HL-60/S4 treated with phorbol 12-myristate 13-acetate at 8.2 ng/mL for 4 days and 3 days (cell line): ENCODE data around the gene OR1K1.
"Not testable (repeated sequence)": the region's sequence is repeated elsewhere in the genome, so short reads cannot be mapped to it uniquely, and the experiment has no call there.

Experiments used
- in situ Hi-C: fragments of 300-500 bp; cut with MboI; formaldehyde crosslinking; loops from 2 replicates; pipeline ENCODE4 v1.15.0; 2022; ENCODE audit warnings: low sequenced_read_pairs

Gene OR1K1

DNA sequence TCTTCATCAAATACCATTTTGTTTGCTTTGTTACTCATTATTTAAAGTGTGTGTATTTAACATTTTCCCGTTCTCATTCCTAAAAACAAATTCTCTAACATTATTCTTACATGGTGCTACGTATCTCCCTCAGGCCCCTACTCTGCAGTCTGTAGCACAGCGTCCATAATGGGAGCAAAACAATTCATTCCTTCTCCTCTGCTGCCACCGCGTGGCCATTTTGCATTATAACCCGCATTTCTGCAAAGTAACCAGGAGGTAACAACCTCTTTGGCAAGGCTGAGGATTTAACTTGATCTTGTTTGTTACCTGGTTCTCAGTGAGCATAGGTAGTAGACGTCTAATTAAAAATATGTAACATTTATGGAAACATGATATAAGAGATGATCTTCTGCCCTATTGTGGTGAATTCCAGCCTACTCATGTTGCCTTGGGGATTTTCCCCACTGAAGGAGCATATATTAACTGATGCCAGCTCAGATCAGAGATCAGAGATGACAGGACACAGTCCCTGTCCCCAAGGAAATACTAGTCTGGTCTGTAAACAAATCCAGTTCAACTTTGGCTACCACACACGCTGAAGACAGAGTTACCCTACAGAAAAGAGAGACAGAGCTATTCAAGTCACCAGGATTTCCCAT is 10.5 kb downstream of the OR1K1 start:
- in situ Hi-C loops: loop anchor here (25.0 kb wide), 2 partner anchors 348 to 698 kb away; no protein-coding TSS in a partner anchor

DNA sequence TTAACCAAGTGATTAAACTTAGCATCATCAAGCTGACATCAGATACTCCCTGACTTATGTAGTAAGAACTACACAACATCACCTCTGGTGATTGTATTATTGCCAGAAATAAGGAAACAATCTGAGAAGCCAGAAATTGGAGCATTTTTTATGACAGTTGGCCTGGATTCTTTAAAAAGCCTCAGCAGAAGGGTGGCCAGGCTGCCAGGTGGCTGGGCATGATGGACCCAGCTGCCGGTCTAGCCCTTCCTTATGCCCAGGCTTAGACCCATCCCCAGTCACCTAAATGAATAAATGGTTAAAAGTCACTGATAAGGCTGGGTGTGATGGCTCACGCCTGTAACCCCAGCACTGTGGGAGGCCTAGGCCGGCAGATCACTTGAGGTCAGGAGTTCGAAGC is 12.8 kb downstream of the OR1K1 start:
- in situ Hi-C loops: loop anchor here (25.0 kb wide), 2 partner anchors 350 to 700 kb away; no protein-coding TSS in a partner anchor

DNA sequence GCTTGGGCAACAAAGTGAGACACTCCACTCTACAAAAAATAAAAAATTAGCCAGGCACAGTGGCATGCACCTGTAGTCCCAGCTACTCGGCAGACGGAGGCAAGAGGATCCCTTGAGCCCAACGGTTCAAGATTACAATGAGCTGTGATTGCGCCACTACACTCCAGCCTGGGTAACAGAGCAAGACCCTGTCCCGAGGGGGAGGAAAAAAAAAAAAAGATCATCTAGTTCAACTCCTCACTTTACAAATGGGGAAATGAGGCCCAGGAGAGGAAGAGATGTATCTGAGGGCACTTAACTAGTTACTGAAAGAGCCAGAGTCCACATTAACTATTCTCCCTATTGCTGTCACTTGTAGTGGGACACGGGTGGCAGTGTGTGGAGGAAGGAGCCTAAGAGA is 14.6 kb downstream of the OR1K1 start:
- in situ Hi-C loops: loop anchor here (25.0 kb wide), 2 partner anchors 352 to 702 kb away; no protein-coding TSS in a partner anchor

DNA sequence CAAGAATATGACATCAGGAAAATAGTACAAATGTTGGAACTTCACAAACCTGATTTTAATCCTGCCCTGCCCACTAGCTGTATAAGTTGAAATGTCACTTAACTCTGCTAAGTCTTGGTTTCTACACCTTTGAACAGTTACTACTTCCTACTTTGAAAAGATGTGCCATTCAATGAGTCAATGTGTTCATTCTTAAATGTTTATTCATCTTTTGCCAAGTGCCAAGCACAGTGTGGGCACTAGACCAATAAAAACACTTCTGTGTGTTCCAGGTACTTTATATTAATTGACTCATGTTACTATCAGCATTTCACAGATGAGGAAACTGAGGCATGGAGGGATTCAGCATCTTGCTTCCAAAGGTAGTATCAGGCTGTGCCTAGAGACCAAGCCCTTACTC is 15.6 kb downstream of the OR1K1 start:
- in situ Hi-C loops: loop anchor here (25.0 kb wide), 2 partner anchors 353 to 703 kb away; no protein-coding TSS in a partner anchor

DNA sequence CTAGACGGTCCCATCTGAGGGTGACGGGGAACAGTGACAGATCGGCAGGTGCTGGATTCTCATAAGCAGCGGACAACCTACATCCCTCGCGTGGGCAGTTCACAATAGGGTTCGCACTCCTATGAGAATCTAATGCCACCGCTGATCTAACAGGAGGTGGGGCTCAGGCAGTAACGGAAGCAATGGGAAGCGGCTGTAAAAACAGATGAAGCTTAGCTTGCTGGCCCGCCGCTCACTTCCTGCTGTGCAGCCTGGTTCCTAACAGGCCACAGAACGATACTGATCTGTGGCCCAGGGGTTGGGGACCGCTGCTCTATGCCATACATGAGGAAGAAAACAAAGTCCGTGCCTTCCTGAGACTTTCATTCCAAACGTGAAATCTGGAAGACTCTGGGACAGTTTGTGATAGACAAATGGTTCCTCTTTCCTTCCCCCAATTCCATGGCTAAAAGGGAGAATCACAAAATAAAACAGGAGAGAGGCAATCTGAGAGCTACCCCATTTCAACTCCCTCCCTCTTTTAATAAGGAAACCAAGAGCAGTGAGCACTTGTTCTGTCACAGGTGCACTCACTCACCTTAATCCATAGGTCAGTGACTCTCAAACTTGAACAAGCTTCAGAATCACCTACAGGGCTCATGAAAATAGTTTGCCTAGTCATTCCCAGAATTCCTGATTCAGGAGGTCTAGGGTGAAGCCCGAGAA is 16.4 kb downstream of the OR1K1 start:
- in situ Hi-C loops: loop anchor here (25.0 kb wide), 2 partner anchors 354 to 704 kb away; no protein-coding TSS in a partner anchor

DNA sequence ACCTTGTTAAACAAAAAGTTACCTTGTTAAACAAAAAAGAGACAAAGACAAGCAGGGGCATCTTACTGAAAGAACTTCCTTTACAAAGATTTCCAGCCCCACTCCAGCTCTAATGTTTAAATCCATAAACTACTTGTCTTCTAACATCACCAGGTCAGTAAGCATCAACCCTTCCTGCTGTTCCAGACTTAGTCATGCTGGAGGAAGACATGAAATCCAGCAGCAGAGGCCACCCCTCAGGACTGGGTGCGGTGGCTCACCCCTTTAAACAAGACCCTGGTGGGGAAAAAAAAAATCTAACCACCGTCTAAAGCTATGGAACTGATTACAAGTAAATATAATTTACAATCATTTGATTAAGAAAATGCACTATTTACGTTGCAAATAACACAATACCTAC is 19.4 kb downstream of the OR1K1 start:
- in situ Hi-C loops: loop anchor here (25.0 kb wide), 2 partner anchors 357 to 707 kb away; no protein-coding TSS in a partner anchor

DNA sequence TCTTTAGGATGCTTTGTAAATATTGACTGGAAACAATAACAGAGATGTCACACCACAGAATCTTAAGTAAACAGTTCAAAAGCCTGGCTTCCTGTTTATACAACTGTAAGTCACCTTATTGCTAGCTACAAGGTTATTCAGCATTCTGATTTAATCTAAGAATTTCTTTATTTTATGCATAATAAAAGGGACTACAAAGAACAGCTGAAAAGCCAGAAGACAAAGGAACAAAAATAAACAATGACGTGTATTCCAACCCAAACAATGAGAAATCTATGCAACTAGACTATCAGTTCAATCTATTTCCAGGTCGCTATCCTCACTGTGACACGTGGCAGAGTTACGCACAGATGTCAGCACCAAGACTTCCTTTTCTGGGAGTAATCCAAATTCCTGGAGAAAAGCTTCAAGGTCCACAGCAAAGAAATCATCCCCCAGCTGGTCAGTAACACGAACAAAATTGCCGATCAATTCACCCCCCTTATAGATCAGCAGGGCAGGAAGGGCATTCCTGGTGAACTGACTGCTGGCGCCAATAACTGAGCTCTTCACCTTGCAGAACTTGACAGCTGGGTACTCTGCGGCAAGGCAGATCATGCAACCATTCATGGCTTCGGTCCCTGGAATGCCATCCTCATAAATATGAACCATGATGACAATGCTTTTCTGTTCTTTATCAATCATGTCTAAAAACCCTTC is 20.0 kb downstream of the OR1K1 start:
- in situ Hi-C loops: loop anchor here (25.0 kb wide), 2 partner anchors 358 to 708 kb away; no protein-coding TSS in a partner anchor

DNA sequence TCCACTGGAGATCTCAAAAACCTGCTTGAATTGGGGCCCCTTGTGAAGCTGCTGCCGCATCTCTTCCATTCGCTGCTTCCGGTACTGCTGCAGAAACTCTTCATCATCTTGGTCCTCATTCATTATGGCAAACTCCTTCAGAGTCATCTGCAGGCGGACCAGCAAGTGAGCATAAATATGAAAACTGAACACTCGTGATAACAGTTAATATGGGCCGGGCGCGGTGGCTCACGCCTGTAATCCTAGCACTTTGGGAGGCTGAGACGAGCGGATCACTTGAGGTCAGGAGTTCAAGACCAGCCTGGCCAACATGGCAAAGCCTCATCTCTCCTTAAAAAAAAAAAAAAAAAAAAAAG is 20.5 kb downstream of the OR1K1 start:
- in situ Hi-C loops: loop anchor here (25.0 kb wide), 2 partner anchors 358 to 708 kb away; no protein-coding TSS in a partner anchor

DNA sequence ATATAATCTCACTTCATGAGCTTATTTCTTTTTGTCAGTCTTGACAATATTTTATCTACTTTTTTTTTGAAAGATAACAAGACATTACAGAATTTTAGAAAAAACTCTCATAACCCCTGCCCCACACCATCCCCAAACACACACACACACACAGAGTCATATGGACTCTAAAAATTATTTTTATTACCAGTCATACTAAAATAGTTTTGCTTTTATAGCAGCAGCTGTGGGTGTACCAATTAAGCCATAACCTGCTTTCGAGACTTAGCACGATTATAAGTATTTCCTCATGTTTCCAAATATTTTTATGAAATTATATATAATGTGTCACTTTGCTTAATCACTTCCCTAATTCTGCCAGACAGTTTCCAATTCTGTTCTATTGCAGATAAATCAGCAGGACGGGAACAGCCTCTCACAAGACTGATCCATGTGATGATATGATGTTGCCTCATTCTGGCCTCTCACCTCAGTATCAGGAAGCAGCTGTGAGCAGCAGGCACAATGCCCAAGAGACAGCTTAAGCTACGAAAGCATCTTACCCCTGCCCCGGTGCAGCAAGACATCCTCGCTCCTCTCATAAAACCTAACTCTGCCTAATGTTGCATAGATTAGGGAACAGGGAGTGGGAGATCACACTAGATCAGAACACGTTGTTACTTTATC is 21.5 kb downstream of the OR1K1 start:
- in situ Hi-C loops: loop anchor here (25.0 kb wide), 2 partner anchors 359 to 709 kb away; no protein-coding TSS in a partner anchor

DNA sequence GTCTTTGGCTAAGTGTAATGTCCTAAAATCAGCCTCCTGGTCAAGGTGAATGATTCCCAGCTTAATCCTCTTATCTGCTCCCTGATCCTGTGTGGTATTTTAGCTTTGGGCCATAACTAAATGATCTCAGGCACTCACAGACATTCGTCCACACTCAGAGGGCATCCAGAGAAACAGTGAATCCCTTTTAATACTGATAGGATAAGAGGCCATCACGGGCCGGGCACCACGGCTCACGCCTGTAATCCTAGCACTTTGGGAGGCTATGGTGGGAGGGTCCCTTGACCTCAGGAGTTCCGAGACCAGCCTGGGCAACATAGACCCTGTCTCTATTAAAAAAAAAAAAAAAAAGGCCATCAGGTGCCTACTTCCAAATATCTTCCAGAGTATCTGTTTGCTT is 22.1 kb downstream of the OR1K1 start:
- in situ Hi-C loops: loop anchor here (25.0 kb wide), 2 partner anchors 360 to 710 kb away; no protein-coding TSS in a partner anchor

DNA sequence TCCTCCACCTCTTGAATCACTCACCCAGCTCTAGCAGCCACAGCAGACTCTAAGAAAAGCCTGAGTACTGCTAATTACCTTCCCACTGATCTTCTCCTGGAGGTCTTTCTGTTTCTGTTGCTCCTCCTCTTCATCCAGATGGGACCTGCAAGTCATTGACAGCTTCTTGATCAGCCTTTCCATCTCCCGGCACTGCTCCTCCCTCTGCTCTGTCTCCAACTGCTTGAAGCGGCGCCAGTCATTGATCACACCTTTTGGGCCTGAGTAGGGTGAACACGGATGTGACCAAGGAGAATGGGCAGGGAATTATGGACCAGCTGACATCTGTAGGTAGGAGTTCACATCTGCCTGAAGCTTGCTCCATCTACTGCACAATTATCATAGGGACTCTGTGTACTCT is 23.0 kb downstream of the OR1K1 start:
- in situ Hi-C loops: loop anchor here (25.0 kb wide), 2 partner anchors 361 to 711 kb away; no protein-coding TSS in a partner anchor

DNA sequence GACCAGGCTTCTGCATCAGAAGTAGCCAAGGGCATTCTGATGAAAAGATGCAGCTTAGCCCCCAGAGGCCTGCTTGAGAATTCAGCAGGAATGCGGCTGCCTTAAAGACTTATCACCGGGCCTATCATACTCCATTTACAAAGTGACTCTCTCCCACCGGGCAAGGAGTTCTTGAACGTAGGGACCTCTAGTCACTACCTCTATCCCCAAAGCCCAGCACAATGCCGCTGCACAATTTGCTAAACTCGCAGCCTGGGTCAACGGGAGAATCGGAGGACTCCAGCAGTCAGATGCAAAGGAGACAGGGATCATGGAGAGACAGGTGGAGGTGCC is 27.8 kb downstream of the OR1K1 start:
- in situ Hi-C loops: no loop called here

DNA sequence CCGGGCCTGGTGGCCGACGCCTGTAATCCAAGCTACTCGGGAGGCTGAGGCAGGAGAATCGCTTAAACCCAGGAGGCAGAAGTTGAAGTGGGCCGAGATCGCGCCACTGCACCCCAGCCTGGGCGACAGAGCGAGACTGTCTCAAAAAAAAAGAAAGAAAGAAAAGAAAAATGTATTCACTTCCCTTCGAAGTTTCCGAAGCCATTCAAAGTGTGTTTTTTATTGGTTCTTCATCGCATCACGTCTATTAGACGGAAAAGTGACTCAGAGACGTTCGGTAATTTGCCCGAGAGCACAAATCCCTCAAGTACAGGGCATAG is 29.0 kb downstream of the OR1K1 start:
- in situ Hi-C loops: not testable (repeated sequence)

DNA sequence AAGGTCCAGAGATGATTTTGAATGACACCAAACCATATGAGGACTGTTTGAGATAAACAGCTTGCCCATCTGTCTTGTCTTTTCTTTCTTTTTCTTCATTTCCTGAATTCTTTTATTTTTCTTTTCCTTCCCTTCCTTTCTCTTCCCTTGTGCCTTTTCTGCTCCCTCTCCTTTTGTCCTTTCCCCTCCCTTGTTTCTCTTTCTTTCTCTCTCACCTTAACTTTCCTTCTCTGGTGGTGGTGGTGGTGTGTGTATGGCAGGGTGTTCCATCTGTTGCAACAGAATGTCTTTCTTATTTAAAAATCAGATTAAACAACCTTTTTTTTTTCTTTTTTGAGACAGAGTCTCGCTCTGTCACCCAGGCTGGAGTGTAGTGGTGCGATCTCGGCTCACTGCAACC is 32.3 kb downstream of the OR1K1 start:
- in situ Hi-C loops: no loop called here

DNA sequence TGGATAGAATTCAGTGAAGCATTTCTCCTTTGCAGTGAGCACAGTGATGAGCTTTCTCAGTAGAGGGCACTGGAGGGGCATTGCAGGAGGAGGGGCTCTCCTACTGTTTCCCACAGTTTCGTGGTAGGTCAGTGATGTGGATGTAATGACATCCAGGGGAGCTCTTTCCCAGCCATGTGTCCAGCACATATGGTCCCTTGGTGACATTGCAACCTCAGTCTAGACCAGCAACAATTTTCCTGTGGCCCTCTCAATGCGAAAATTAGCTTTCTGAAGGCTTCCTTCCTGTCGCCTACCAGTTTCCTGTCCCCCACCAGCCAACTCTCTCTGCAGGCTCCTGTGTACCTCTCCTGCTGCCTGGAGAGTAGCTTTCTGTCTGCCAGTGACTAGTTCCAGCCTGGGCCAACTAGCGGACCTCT is 35.4 kb downstream of the OR1K1 start:
- in situ Hi-C loops: no loop called here

DNA sequence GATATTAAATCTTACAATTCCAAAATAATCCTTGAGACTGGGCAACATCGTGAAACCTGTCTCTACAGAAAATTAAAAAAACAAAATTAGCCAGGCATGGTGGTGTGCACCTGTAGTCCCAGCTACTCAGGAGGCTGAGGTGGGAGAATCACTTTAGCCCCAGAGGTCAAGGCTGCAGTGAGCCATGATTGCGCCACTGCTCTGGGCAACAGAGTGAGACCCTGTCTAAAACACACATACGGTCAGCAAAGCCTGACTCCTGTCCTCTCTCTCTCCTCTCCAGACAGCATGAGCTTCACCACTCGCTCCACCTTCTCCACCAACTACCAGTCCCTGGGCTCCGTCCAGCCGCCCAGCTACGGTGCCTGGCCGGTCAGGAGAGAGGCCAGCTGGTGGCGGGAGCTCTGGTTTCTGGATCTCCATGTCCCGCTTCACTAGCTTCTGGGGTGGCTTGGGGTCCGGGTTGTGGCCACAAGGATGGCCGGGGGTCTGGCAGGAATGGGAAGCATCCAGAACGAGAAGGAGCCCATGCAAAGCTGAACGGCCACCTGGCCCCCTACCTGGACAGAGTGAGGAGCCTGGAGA is 37.4 kb downstream of the OR1K1 start:
- in situ Hi-C loops: no loop called here

DNA sequence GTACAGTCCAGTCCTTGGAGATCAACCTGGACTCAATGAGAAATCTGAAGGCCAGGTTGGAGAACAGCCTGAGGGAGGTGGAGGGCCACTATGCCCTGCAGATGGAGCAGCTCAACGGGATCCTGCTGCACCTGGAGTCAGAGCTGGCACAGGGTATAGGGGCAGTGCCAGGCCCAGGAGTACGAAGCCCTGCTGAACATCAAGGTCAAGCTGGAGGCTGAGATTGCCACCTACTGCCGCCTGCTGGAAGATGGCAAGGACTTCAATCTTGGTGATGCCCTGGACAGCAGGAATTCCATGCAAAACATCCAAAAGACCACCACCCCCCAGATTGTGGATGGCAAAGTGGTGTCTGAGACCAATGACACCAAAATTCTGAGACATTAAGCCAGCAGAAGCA is 38.5 kb downstream of the OR1K1 start:
- in situ Hi-C loops: not testable (repeated sequence)

DNA sequence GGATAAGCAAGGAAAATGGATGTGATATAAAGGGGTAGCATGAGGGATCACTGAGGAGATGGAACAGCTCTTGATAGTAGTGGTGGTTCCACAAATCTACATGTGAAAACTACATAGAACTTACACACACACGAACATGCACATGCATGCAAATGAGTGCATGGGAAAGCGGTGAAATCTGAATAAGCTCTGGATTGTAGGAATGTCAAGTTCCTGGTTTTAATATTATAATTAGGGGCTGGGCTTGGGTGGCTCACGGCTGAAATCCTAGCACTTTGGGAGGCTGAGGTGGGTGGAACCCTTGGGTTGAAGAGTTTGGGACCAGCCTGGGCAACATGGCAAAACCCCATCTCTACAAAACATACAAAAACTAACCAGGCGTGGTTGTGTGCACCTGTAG is 41.6 kb downstream of the OR1K1 start:
- in situ Hi-C loops: no loop called here

DNA sequence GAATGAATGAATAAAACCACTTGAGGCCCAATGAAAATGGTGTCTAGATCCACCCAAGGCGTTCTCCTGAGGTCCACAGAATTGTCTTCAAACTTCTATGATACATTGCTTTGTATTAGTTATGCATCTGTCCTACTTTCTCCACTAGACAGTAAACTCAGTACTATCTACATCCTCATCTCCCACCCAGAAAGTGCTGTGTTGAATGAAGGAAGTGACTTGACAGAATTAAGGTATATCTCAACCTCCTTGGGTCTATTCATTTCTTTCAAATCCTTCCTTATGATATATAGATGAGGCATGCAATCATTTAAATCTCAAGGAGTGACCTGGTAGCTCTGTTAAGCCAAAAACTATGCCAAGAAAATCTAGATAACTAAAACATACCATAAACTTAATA is 44.2 kb downstream of the OR1K1 start:
- in situ Hi-C loops: no loop called here

DNA sequence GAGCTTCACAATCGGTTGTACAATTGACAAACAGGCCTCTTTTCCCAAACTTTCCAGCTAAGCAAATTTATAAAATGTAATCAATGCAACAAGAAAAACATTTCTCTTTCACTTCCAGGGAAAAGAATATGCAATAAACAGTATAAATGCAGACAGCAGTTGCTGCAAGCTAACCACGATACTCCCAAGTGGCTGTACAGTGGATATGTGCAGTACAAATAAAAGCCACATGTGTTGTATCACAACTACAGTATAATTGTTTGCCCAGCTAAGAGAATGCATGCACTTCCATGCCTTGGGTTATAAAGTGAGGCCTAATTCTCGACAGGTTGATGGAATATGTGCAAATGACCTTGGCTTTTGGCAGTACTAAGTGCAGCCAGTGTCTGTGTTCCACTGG is 45.2 kb downstream of the OR1K1 start:
- in situ Hi-C loops: no loop called here
